Activated CD4-positive, CD25-positive, alpha-beta regulatory T cell treated with anti-CD3 and anti-CD28 coated beads, Interleukin-2, amount 50 U/mL, for 24 hours (primary cell): ENCODE measurements around the gene TMEM201.
A peak's percentile ranks its signal among the peaks of the same experiment; 100 is the strongest.

Experiments used
- ATAC-seq, 2 donors: fragments of 150-1000 bp; cut with Tn5 transposase; one replicate each; pipeline ENCODE4 v1.10.0; 2021; ENCODE audit warnings: mild to moderate bottlenecking in 1 of 2, moderate library complexity in 1 of 2

The TMEM201 gene

DNA sequence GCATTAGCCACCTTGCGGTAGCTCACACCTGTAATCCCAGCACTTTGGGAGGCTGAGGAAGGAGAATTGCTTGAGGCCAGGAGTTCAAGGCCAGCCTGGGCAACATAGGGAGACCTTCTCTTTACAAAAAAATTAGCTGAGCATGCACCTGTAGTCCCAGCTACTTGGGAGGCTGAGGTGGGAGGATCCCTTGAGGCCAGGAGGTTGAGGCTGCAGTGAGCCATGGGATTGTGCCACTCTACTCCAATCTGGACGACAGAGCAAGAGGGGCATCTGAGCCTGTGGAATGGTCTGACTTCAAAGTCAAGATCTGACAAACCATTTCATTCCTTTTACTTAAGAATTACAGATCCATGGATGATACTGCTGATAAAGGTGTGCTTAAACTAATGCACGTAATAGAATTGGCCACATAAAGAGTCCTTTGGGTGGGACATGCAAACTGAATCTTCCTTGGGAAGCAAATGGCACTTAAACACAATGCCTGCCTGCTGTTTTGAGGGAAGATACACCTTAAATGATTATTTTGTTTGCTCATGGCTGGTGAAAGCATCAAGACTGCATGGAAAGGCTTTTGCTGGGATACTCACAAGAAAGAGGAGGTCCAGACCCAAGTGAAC, 2.5 kb upstream of the TMEM201 start:
- ATAC-seq, result no peak

DNA sequence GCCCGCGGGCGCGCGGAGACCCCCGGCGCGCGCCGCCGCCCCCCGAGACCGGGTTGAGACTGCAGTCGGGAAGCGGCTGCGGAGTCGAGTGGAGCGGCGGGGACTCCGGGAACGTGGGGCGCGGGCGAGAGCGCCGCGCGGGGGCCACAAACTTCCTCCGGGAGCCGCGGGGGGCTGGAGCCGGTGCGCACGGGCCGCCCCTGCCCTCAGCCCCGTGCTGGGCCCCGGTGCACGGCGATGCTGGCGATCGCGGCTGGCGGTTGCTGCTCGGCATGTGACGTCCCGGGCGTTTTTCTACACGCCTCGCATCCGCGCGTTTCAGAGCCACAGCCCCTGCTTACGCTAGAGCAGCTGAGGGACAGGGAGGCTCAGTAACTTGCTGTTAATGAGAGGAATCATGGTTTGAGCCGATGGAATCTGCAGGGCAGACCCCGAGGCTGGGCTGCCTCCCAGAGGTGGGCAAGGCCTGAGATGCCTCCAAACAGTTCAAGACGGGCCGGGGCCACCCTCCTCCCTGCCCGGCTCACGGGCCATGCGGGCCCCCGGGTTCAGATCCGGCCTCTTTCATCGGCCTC, 520 bp downstream of the TMEM201 start:
- peak; percentile 27 to 32 for ATAC-seq

DNA sequence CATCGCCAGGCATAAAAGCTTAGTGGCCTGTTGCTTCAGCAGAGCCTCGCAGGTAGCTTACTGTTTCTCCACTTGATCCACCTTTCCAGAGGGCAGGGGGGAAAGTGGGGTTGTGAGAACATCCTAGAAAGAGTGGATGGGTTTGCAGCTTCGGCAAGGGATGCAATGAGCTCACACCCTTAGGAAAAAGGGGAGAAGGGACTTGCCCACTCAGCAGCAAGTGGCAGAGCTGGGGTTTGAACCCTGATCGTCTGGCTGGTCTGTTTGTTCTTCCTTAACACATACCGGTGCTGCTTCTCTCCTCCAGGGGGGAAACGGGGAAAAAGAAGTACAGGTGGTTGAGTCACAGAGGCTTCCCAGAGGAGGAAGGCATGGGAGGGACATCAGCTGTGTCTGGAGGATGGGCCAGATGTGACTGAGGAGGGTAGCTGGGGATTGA, 1.0 kb downstream of the TMEM201 start:
- no peak for ATAC-seq

DNA sequence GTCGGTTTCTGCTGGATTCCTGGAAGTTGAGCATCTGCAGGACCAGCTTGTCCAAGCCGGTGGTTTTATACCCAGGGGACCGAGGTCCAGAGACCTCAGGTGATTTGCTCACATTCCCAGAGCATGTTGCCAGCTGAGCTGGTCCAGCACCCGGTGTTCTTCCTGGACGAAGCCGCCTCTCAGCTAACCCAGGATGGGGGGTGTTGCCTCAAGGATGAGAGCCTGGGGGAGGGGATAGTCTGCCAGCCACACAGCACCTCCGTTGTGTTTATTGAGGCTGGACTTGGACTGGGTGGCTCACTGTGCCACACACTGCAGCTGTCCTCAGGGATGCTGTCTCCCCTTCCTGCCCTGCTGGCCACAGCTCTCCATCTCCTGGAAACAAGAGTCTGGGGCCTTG, 1.5 kb downstream of the TMEM201 start:
- no peak for ATAC-seq

DNA sequence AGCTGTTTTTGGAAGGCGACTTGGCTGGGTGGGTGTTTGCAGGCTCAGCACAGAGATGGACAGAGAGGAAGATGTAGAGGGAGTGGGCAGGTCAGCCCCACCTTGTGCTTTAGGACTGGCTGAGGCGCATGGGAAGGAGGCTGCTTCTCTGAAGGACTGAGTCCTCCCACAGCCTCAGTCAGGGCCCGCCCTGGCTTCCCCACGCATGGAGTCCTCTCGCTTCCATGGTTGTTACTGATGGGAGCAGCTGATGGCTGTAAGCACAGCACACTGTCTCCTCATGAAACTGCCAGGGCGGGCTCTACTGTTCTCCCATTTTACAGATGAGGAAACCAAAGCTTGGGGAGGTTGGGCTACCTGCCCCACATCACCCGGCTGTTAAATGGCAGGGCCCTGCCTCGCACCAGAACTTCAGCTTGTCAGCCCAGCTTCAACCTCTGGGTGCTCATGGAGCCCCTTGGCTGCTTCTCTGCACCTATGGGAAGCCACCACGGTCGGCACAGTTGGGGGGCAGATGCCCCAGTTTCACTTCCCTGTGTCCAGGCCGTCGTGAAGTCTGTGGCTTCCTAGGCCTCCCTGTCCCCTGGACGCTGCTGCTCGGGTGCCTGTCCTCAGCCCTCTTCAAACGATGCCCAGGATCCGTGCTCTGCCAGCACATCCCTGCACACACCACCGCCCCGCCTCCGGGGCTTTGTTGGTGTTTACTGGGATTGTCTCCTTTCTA, 2.4 kb downstream of the TMEM201 start:
- no peak for ATAC-seq

DNA sequence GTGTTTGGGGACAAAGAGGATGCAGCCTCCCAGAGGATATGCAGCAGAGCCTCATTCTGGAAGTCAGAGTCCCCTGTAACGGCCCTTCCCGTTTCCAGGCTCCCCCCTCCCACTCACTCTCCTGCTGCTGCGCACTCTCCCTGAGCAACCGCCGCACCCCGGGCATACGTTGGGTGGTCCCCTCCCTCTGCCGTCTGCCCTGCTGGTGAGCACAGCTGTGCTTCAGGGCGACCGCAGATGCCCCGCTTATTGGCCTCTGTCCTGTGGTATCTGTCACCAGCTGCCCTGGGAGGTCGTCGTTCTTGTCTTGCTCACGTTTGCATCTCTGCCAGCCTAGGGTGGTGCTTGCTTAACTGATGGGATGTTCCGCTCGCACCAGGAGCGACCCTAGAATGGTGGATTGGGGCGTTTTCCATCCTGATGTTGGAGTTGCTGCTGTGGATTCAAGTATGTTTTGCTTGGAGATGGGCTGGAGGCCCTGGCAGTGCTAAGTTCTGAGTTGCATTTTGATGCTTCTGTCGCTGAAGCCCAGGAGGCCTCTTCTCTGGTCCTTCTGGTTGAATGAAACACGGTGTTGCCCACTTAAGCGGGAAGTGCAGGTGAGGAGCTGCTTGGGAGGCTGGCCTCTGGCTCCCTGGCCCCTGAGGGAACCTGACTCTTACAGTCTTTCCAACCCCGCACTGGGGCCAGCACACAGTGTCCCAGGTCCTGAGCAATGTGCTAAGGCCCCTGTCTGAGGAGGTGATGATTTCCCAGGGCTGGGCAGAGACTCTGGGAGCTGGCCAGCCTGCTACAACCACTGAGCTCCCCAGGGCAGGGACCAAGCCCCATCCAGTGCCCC, 3.2 kb downstream of the TMEM201 start:
- ATAC-seq, result no peak

DNA sequence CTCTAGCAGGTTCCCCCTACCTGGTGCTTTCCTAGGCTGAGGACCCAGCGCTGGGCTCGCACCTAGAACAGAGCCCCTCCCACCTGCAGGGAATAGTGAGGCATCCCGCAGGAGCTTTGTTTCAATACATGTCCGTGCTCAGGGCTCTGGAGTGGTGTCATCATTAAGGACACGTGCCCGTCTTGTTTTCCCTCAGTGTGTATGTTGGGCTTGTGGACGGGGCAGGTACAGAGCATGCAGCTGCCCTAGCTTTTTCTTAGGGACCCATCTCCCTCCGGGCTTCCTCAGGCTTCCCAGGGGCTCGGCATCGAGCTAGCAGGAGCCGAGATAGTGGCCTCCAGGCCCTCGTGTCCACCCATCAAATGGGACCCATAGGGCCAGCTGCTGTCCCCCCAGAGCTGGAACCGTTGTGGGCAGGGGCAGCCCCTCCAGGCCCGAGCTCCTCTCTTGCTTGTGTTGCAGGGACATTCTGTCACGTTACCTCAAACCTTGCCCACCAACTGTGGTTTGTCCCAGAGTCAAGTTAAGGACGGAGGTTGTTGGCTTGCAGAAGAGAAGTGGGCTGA, 3.9 kb downstream of the TMEM201 start:
- no peak for ATAC-seq

DNA sequence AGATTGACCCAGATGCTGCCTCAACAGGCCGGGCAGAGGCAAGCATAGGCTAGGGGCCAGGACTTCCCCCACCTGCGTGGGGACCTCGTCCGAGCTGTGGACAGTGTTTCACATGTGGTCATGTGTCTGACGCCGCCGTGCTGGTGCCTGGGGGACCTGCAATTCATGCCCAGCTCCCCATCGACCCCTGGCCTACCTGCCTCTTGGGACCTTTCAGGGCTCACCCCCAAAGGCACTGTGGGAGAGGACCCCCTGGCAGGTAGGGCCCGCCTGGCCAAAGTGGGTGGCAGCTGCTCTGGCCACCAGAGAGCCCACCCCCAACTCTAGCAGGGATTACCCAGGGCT, 4.4 kb downstream of the TMEM201 start:
- no peak for ATAC-seq

DNA sequence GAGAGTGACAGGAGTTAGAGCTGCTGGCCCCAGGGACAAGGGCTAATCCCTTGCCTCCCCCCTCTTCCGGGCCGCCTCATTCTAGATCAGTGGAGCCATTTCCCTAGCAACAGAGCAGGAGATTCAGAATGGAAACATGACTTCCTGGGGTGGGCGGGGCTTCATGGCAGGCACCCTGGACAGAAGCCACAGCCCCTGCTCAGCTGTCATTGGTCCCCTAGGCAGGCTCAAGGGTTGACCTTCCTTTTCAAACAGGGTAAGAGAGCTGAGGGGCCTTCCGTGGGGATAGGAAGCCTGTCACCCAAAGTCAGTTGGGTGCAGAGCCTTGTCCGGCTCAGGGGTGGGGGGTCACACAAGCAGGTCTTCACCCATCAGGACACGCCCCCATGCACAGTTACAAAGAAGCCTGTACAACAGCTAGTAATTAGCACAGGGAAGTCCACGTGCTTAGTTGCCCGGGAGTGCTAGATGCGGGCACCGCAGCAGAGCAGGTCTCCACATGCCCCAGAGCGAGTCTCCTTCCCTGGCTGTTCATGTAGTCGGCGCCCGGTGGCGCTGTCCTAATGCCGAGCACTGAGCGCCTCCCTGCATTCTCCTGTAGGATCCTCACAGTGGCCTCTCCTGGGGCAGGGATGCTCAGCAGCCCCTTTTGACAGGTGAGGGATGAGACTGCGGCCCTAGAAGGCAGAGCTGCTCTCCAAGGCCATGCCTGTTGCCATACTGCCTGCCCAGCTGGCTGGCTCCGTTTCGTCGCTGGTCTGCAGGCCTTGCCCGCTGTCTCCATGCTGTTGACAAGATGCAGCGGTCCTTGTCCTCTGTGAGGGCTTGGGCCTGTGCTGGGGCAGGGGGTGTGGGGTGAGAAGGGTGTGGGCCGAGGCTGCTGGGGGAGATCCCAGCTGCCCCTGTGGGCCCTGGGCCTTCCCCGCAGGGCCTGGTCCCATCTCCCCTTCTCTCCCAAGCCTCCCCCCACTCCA, 5.1 kb downstream of the TMEM201 start:
- ATAC-seq, result no peak

DNA sequence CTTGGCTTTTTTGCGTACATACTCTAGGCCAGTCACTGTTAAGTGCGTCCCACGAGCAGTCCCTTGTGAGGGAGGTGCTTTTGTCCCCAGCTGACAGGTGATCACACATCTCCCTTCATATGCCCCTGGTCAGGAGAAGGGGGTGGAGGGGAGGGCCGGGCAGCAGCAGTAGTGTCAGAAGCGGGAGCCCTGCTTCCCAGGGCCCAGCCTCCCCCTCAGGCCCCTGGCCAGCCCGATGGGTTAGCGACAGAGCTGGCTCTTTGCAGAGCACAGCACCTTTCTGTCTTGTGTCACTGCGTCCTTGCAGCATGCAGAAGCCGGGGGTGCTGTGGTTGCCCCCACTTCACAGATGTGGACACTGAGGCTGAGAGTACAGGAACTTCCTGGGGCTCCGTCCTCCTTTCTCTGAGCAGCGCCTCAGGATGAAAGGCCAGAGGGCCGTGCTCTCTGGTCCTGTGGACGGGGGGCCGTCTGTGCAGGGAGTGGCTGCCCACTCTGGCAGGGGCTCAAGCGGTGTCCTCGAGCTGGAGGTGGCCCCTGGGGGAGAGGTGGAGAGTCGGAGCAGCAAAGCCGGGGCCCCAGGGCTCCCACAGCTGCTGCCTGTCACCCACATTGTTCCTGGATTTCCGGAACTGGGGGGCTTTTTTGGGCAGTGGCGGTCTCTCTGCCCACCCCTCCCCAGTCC, 5.9 kb downstream of the TMEM201 start:
- ATAC-seq, result no peak

DNA sequence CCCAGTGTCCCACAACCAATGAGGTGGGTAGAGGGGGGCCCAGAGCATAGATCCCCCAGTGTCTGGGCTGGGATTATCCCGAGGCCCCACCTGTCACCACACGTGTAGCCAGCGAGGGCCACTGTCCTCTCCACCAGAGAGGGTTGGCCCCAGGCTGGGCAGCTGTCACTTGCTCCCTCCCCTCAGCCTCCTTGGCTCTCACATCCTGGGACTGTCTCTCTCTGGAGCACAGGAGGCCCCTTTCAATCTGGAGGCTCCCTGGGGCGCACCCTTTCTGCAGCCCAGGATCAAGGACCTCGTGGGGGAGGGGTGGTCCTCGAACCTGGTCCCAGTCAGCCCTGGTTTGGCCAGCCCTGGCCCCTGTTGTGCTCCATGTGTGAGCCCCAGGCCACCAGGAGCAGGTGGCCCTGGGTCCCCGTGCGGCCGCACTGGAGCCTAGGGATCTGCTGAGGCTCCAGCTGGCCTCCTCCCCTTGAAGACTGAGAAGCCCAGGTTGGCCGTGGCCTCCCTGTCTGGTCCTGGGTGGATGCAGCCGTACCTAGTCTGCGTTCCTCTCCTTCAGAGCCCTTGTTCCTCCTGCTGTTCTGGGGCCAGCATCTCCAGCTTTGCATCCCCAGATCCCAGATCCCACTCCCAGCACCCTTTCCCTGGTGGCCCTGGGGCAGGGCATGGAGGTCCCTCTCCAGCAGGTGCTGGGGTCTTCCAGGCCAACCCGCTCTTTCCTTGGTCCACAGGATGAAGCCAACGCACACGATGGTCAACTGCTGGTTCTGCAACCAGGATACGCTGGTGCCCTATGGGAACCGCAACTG, 6.7 kb downstream of the TMEM201 start:
- ATAC-seq, result no peak

DNA sequence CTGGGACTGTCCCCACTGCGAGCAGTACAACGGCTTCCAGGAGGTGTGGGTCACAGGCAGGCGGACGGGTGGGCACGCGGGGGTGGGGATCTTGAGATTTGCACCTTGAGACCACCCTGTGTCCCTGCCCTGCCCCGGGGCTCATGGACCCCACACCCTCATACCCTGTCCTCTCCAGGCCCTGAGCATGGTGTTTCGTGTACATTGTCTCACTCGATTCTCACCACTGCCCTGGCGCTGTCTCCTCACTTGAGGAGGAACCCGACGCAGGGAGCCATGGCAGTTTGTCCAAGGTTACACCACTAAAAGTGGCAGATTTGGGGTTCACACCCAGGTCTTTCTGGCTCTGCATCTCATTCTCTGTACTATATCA, 7.2 kb downstream of the TMEM201 start:
- ATAC-seq, result no peak

DNA sequence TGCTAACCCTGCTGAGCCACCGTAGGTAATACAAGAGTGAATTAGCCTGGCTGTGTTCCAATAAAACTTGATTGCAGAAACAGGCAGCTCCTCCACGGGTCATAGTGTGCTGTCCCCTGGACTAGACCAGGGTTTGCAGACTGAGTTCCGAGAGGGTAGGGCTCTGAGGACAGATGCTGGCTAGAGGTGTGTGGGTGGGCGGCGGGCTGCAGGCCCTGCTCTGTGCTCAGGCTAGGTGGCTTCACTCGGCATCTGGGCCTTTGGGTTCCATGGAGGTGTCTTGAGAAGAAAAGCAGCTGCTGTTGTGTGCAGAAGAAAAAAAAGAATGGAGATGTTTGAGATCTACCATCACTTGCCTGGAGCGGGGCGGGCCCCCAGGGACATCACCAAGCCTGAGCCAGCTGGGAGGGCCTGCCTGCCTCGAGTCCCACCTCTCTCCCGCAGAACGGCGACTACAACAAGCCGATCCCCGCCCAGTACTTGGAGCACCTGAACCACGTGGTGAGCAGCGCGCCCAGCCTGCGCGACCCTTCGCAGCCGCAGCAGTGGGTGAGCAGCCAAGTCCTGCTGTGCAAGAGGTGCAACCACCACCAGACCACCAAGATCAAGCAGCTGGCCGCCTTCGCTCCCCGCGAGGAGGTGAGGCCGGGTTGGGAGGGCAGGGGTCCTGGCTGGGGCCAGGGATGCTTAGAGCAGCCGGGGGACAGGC, 7.9 kb downstream of the TMEM201 start:
- no peak for ATAC-seq

DNA sequence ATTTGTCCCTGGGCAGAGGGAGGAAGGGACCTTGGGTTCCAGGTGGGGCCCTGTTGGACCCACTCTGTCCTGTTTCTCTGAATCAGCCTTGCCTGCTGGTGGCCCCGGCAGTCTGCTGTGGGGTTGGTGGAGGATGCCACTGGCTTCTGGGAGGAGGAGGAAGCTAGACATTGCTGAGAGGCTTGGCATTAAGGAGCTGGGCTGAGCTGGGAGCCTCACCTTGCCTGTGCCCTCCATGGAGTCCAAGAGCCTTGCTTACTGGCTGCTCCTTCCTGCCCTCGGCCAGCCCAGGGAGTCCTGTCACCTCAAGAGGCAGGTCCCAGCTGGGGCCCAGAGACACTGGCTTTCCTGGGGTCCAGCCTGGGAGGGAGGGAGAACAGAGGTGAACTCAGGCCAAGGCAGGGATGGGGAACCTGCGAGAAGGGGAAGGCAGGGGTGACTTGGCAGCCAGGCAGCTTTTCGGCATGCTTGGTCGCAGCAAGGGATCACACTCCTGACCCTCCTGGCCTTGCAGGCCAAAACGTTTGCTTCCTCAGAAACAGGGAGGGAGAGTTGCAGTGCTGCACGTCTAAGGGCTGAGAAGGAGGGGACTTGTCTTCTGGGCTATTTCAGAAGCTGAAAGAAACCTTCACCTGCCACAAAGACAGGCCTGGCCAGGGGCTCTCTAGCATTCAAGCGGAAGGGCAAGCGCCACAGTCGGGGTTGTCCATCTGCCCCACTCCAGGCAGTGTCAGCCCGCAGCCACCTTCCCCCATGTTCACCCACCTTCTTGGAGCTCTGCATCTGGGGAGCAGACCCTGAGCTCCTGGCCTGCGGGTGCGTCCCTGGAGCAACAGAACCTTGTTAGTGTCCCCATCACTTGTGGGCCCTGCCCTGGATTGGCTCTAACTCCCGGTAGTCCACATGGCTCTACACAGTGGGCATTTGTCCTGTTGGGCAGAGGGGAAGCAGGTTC, 8.9 kb downstream of the TMEM201 start:
- no peak for ATAC-seq

DNA sequence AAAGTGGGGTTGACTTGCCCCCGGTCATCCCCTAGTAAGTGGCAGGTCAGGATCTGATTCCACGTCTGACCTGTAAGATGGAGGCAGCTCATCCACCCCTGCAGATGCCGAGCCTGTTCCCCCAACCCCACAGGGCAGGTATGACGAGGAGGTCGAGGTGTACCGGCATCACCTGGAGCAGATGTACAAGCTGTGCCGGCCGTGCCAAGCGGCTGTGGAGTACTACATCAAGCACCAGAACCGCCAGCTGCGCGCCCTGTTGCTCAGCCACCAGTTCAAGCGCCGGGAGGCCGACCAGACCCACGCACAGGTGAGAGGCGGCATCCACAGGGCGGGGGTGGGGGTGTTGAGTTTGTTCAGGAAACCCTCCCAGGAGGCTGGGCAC, 9.6 kb downstream of the TMEM201 start:
- no peak for ATAC-seq

DNA sequence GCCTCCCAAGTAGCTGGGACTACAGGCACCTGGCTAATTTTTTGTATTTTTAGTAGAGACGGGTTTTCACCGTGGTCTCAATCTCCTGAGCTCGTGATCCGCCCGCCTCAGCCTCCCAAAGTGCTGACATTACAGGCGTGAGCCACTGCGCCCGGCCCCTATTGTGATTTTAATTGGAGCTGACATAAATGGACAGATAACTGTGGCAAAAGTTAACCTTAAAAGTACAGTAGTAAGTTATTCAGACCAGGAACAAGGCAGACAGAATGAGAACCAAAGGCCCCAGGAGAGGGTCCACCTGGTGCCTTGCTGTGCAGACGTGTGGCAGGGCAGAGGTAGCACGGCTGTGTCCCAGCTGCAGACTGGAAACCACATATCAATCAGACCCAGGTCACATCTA, 11.0 kb downstream of the TMEM201 start:
- no peak for ATAC-seq

DNA sequence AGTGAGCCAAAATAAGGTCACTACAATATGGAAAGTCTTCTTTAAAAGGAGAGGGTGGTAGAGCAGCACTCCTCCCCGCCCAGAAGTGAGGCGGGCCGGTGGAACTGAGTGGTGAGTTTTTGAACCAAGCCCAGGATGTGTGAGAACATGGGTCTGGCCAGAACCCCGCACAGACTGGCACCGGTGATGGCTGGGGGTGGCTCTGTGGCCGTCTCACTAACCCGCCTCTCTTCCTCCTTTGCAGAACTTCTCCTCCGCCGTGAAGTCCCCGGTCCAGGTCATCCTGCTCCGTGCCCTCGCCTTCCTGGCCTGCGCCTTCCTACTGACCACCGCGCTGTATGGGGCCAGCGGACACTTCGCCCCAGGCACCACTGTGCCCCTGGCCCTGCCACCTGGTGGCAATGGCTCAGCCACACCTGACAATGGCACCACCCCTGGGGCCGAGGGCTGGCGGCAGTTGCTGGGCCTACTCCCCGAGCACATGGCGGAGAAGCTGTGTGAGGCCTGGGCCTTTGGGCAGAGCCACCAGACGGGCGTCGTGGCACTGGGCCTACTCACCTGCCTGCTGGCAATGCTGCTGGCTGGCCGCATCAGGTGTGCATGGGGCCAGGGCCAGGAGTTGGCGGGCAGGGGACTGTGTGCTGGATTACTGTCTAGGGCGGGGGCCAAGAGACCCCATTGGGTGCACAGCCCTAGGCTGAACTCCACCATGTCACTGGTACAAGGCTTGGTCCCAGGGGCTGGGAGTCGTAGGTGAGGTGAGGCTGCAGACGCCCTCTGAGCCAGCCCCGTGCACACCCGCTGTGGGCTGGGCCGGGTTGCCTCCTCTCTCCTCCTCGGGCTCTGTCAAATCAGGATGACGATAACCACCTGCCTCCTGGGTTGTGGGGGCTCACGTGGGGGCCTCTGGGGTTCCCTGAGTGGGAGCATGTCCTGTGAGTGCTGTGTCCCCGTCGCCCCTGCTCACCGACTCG, 12.4 kb downstream of the TMEM201 start:
- no peak for ATAC-seq
